Mesothelial cell of epicardium (in vitro differentiated cells): Measurements from ENCODE around the gene KLHL42. TPM values are rescaled to one million over a fixed set of nuclear protein-coding genes. Genes with fewer than 3 reads are reported as not detected.

Experiments used
- DNase-seq, 2 experiments: peaks; one replicate each; pipeline ENCODE4 v3.0.0; 2021; ENCODE audit warnings: low spot score in 2 of 2; ENCODE audit not compliant: unreplicated experiment in 2 of 2
- H3K27ac Mint-ChIP-seq: 2 replicates; pipeline ENCODE4 v1.8.0; 2021; ENCODE audit warnings: mixed read lengths
- H3K27me3 Mint-ChIP-seq: 2 replicates; pipeline ENCODE4 v1.8.0; 2021; ENCODE audit warnings: low read depth, mixed read lengths
- H3K36me3 Mint-ChIP-seq: 2 replicates; pipeline ENCODE4 v1.8.0; 2021; ENCODE audit warnings: mixed read lengths
- H3K4me1 Mint-ChIP-seq: 2 replicates; pipeline ENCODE4 v1.8.0; 2021; ENCODE audit warnings: mixed read lengths
- H3K4me3 Mint-ChIP-seq: 2 replicates; pipeline ENCODE4 v1.8.0; 2021; ENCODE audit warnings: mild to moderate bottlenecking, moderate library complexity, mixed read lengths
- H3K9me3 Mint-ChIP-seq: 2 replicates; pipeline ENCODE4 v1.8.0; 2021; ENCODE audit warnings: mixed read lengths
- CTCF ChIP-seq: fragments of 200-600 bp; sonication (generic); IDR thresholded peaks from one replicate; pipeline ENCODE4 v1.5.0; 2021; ENCODE audit warnings: antibody characterized with exemption; ENCODE audit not compliant: unreplicated experiment
- total RNA-seq: library from RNA; stranded (reverse); gene quantifications from 3 replicates; pipeline ENCODE4 v1.2.1, GENCODE V29; 2021

The KLHL42 gene
- total RNA-seq, 1 donor from 2014 or later, result 38.7 TPM

GRCh38 chr12:27778206-27778605, 1.8 kb upstream of the KLHL42 start:
- Mint-ChIP-seq H3K9me3 (no peaks in the 10 kb centered on the region), H3K36me3 (peaks cover 2% of the 10 kb centered on the region), H3K4me3 (peak overlapping the region; percentile 78), H3K27ac (no peak overlapping the region), H3K4me1 (peaks cover 28% of the 10 kb centered on the region), H3K27me3 (no peaks in the 10 kb centered on the region)
- no peak for TF ChIP-seq CTCF
- DNase-seq, result no peak

- H3K4me3 Mint-ChIP-seq, result peak overlapping the region; percentile 78
- no peaks in the 10 kb centered on the region for H3K9me3 Mint-ChIP-seq
- H3K4me1 Mint-ChIP-seq, result peaks cover 25% of the 10 kb centered on the region
- peaks cover 5% of the 10 kb centered on the region for H3K36me3 Mint-ChIP-seq
- no peak for TF ChIP-seq CTCF
- H3K27ac Mint-ChIP-seq, result peak overlapping the region; percentile 90
- DNase-seq, result peak in 1 of 2 experiments; percentile 54
- no peaks in the 10 kb centered on the region for H3K27me3 Mint-ChIP-seq
Observed at GRCh38 chr12:27779416-27779919, 565 bp upstream of the KLHL42 start.

- no peak for DNase-seq
- TF ChIP-seq CTCF, result no peak
- H3K4me1 Mint-ChIP-seq, result peaks cover 25% of the 10 kb centered on the region
- H3K4me3 Mint-ChIP-seq, result peak overlapping the region; percentile 77
- H3K27me3 Mint-ChIP-seq, result no peaks in the 10 kb centered on the region
- peak overlapping the region; percentile 82 for H3K27ac Mint-ChIP-seq
- no peaks in the 10 kb centered on the region for H3K9me3 Mint-ChIP-seq
- H3K36me3 Mint-ChIP-seq, result peaks cover 12% of the 10 kb centered on the region
Observed at GRCh38 chr12:27780612-27781408, 777 bp downstream of the KLHL42 start.

- no peaks in the 10 kb centered on the region for H3K9me3 Mint-ChIP-seq
- no peak for DNase-seq
- H3K27ac Mint-ChIP-seq, result peak overlapping the region; percentile 82
- H3K27me3 Mint-ChIP-seq, result no peaks in the 10 kb centered on the region
- H3K4me1 Mint-ChIP-seq, result peaks cover 25% of the 10 kb centered on the region
- H3K4me3 Mint-ChIP-seq, result peak overlapping the region; percentile 77
- peaks cover 16% of the 10 kb centered on the region for H3K36me3 Mint-ChIP-seq
- no peak for TF ChIP-seq CTCF
Observed at GRCh38 chr12:27781680-27782079, 1.6 kb downstream of the KLHL42 start.

GRCh38 chr12:27782481-27782880, 2.4 kb downstream of the KLHL42 start:
- no peaks in the 10 kb centered on the region for H3K9me3 Mint-ChIP-seq
- no peak for DNase-seq
- TF ChIP-seq CTCF, result no peak
- peaks cover 16% of the 10 kb centered on the region for H3K36me3 Mint-ChIP-seq
- H3K4me1 Mint-ChIP-seq, result peaks cover 25% of the 10 kb centered on the region
- peak overlapping the region; percentile 77 for H3K4me3 Mint-ChIP-seq
- peak overlapping the region; percentile 82 for H3K27ac Mint-ChIP-seq
- H3K27me3 Mint-ChIP-seq, result no peaks in the 10 kb centered on the region
